ENCODE data around the gene SOHLH2.

DNA sequence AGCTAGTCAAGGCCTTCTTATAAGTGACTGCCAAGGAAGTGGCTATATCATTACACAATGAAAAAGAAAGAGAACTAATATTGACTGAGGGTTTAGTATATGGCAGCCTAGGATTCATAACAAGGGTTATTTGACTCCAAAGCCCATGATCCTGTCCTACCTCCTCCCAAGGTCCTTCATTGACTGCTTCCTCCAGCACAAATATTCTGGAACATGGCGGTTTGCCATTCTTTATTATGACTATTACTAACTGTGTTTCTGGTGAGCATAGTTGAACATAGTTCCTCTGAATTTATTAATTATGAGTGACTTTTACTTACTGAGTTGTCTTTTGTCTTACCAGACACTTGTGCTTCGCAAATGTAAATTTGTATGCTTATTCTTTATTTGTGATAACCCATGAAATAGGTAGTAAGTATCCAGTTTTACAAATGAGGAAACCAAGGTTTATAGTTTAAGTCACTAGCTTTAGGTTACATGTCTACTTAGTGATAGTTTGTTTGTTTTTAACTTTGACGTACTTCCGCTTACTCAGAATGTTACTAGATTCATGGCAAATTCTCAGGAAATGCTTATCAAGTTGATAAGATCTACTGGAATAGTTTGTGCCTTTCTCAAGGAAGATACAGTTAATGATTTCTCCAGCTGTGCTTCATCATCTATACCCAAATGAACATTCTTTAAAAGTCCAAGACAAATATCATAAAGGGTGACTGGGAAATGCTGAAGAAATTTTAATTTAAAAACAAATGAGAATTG is 67.7 kb downstream of the SOHLH2 start:
- no peak for TF ChIP-seq KAT7 (CRISPR knock-in tag; IDR thresholded peaks at IDR 0.05; ENCODE audit: borderline replicate concordance)
- TF ChIP-seq, protein P1, sequence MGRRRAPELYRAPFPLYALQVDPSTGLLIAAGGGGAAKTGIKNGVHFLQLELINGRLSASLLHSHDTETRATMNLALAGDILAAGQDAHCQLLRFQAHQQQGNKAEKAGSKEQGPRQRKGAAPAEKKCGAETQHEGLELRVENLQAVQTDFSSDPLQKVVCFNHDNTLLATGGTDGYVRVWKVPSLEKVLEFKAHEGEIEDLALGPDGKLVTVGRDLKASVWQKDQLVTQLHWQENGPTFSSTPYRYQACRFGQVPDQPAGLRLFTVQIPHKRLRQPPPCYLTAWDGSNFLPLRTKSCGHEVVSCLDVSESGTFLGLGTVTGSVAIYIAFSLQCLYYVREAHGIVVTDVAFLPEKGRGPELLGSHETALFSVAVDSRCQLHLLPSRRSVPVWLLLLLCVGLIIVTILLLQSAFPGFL (CRISPR knock-in tag; IDR thresholded peaks at IDR 0.05; ENCODE audit: borderline replicate concordance) = no peak
- TF ChIP-seq, protein P2, sequence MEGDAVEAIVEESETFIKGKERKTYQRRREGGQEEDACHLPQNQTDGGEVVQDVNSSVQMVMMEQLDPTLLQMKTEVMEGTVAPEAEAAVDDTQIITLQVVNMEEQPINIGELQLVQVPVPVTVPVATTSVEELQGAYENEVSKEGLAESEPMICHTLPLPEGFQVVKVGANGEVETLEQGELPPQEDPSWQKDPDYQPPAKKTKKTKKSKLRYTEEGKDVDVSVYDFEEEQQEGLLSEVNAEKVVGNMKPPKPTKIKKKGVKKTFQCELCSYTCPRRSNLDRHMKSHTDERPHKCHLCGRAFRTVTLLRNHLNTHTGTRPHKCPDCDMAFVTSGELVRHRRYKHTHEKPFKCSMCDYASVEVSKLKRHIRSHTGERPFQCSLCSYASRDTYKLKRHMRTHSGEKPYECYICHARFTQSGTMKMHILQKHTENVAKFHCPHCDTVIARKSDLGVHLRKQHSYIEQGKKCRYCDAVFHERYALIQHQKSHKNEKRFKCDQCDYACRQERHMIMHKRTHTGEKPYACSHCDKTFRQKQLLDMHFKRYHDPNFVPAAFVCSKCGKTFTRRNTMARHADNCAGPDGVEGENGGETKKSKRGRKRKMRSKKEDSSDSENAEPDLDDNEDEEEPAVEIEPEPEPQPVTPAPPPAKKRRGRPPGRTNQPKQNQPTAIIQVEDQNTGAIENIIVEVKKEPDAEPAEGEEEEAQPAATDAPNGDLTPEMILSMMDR (IDR thresholded peaks at IDR 0.05) = no peak

Measured in WTC11 (cell line).